GM23338 (cell line): ENCODE measurements around the gene PDLIM5. TPM values are rescaled to one million over a fixed set of nuclear protein-coding genes. Genes with fewer than 3 reads are reported as not detected.

ENCODE experiments used
- ATAC-seq: fragments of 200-7000 bp; cut with Tn5 transposase; 3 replicates; pipeline ENCODE4 v1.9.1; 2020
- DNase-seq: peaks from one replicate; pipeline ENCODE4 v3.0.0-alpha.2; 2015; ENCODE audit warnings: low spot score
- H2AFZ ChIP-seq: fragments of 200-600 bp; sonication (generic); 2 replicates; pipeline ENCODE4 v1.8.0; 2016; ENCODE audit warnings: antibody characterized with exemption, mild to moderate bottlenecking, moderate library complexity
- H3F3A ChIP-seq: fragments of 200-600 bp; sonication (generic); replicated peaks from 2 replicates; pipeline ENCODE4 v1.8.0; 2017; ENCODE audit warnings: antibody characterized with exemption, mixed run types, low read depth
- H3K27ac ChIP-seq: fragments of 200-600 bp; sonication (generic); 2 replicates; pipeline ENCODE4 v1.6.1; 2016; ENCODE audit warnings: low read depth
- H3K27me3 ChIP-seq: fragments of 200-600 bp; sonication (generic); 2 replicates; pipeline ENCODE4 v1.8.0; 2016; ENCODE audit warnings: mild to moderate bottlenecking, mixed run types, moderate library complexity; ENCODE audit not compliant: insufficient read depth
- H3K36me3 ChIP-seq: fragments of 200-600 bp; sonication (generic); 2 replicates; pipeline ENCODE4 v1.8.0; 2016; ENCODE audit warnings: mild to moderate bottlenecking; ENCODE audit not compliant: insufficient read depth
- H3K4me1 ChIP-seq: fragments of 200-600 bp; sonication (generic); 2 replicates; pipeline ENCODE4 v1.8.0; 2016; ENCODE audit warnings: mild to moderate bottlenecking, moderate library complexity; ENCODE audit not compliant: insufficient read depth
- H3K4me2 ChIP-seq: fragments of 200-600 bp; sonication (generic); 2 replicates; pipeline ENCODE4 v1.7.1; 2017; ENCODE audit warnings: mixed run types
- H3K4me3 ChIP-seq: fragments of 200-600 bp; sonication (generic); 2 replicates; pipeline ENCODE4 v1.6.1; 2016; ENCODE audit warnings: mixed run types
- H3K79me2 ChIP-seq: fragments of 200-600 bp; sonication (generic); replicated peaks from 2 replicates; pipeline ENCODE4 v1.8.0; 2017; ENCODE audit warnings: mild to moderate bottlenecking; ENCODE audit not compliant: insufficient read depth
- H3K9me2 ChIP-seq: fragments of 200-600 bp; sonication (generic); 2 replicates; pipeline ENCODE4 v1.8.0; 2017; ENCODE audit not compliant: insufficient read depth
- H4K20me1 ChIP-seq: fragments of 200-600 bp; sonication (generic); replicated peaks from 2 replicates; pipeline ENCODE4 v1.8.0; 2017; ENCODE audit warnings: mild to moderate bottlenecking; ENCODE audit not compliant: insufficient read depth
- H3K27ac Mint-ChIP-seq: 2 replicates; pipeline ENCODE4 v1.8.0; 2020; ENCODE audit warnings: inconsistent platforms, mild to moderate bottlenecking, moderate library complexity, mixed read lengths
- H3K27me3 Mint-ChIP-seq: 3 replicates; pipeline ENCODE4 v1.8.0; 2022; ENCODE audit warnings: low read depth, mild to moderate bottlenecking, moderate library complexity, mixed read lengths, inconsistent platforms; ENCODE audit not compliant: insufficient read depth, poor library complexity
- H3K36me3 Mint-ChIP-seq: 3 replicates; pipeline ENCODE4 v1.8.0; 2021; ENCODE audit warnings: low read depth, mild to moderate bottlenecking, inconsistent platforms, moderate library complexity, mixed read lengths
- H3K4me1 Mint-ChIP-seq: 3 replicates; pipeline ENCODE4 v1.8.0; 2020; ENCODE audit warnings: mild to moderate bottlenecking, inconsistent platforms, mixed read lengths
- H3K4me3 Mint-ChIP-seq: 3 replicates; pipeline ENCODE4 v1.8.0; 2021; ENCODE audit warnings: moderate library complexity, mild to moderate bottlenecking, inconsistent platforms, mixed read lengths
- H3K9me3 Mint-ChIP-seq: 3 replicates; pipeline ENCODE4 v1.8.0; 2020; ENCODE audit warnings: moderate library complexity, mild to moderate bottlenecking, inconsistent platforms, mixed read lengths
- EZH2 ChIP-seq: fragments of 200-600 bp; sonication (generic); IDR thresholded peaks from one replicate; pipeline ENCODE4 v1.8.0; 2017; ENCODE audit warnings: antibody characterized with exemption, mild to moderate bottlenecking, low read depth; ENCODE audit not compliant: unreplicated experiment
- EZH2phosphoT487 ChIP-seq: fragments of 200-600 bp; sonication (generic); IDR thresholded peaks from one replicate; pipeline ENCODE4 v1.8.1; 2018; ENCODE audit warnings: antibody characterized with exemption; ENCODE audit not compliant: unreplicated experiment
- JUNB ChIP-seq: IDR thresholded peaks from one replicate; pipeline ENCODE4 v1.6.1; 2016; ENCODE audit warnings: antibody characterized with exemption; ENCODE audit not compliant: unreplicated experiment
- NANOG ChIP-seq: IDR thresholded peaks from 2 replicates; pipeline ENCODE4 v1.6.1; 2016; ENCODE audit warnings: antibody characterized with exemption, borderline replicate concordance
- STAT1 ChIP-seq: IDR thresholded peaks from one replicate; pipeline ENCODE4 v1.6.1; 2016; ENCODE audit warnings: antibody characterized with exemption; ENCODE audit not compliant: unreplicated experiment
- ZNF114 ChIP-seq: fragments of 250-450 bp; sonication (Bioruptor Pico); IDR thresholded peaks from 2 replicates; pipeline ENCODE4 v1.5.0; 2020; ENCODE audit warnings: mild to moderate bottlenecking, moderate library complexity
- ZNF331 ChIP-seq: fragments of 250-450 bp; sonication (Bioruptor Pico); IDR thresholded peaks from 2 replicates; pipeline ENCODE4 v1.5.0; 2020; ENCODE audit warnings: low read depth, mild to moderate bottlenecking, moderate library complexity
- polyA plus RNA-seq: library from polyadenylated mRNA; unstranded; fragments of >200 nt; fragmentation: Nextera tagmentation; extraction: Ambion mirVana; gene quantifications from 2 replicates; pipeline ENCODE4 v1.2.1, GENCODE V29; 2016
- total RNA-seq: library from RNA; depleted of rRNA; stranded (reverse); fragments of >200 nt; shearing (Covaris generic); gene quantifications from 2 replicates; pipeline ENCODE4 v1.2.3, GENCODE V29; 2014
- TF ChIP-seq, protein P1 (sequence below): IDR thresholded peaks from one replicate; pipeline ENCODE4 v1.6.1; 2018; ENCODE audit warnings: antibody characterized with exemption; ENCODE audit not compliant: unreplicated experiment
- TF ChIP-seq, protein P2 (sequence below): fragments of 250-450 bp; sonication (Bioruptor Pico); IDR thresholded peaks from 2 replicates; pipeline ENCODE4 v1.5.0; 2020; ENCODE audit warnings: mild to moderate bottlenecking, moderate library complexity

PDLIM5 gene
- total and polyA plus RNA-seq, 2 experiments from 2014 or later = 45.2 to 53.0 TPM

DNA sequence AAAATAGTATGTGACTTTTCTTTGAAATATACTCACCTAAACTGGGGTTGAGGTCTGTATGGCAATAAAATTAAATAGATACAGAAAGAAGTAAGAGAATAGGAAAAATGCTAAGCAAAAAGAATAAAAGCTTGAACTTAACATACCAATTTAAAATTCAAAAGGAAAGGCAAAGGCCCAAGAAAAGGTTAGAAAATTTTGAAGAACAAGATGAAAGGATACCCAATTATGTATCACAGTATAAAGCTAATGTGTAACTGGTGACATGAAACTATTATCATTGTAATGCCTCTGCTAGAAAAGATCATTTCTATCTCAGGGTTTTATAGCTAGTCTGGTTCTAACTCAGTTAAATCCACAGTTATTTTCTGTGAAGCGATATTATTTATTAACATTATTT lies 99.1 kb downstream of the PDLIM5 start:
- Histone ChIP-seq H3K4me2 (no peak overlapping the region), H3F3A (no peaks in the 10 kb centered on the region), H3K27me3 (no peaks in the 10 kb centered on the region), H3K4me1 (peaks cover 30% of the 10 kb centered on the region), H3K36me3 (no peaks in the 10 kb centered on the region), H3K4me3 (no peak overlapping the region), H3K27ac (no peak overlapping the region), H2AFZ (no peak overlapping the region), H4K20me1 (no peaks in the 10 kb centered on the region), H3K79me2 (no peaks in the 10 kb centered on the region), H3K9me2 (no peaks in the 10 kb centered on the region)
- no peaks in the 10 kb centered on the region for H3K9me3 Mint-ChIP-seq
- DNase-seq = no peak
- H3K4me1 Mint-ChIP-seq = peaks cover 18% of the 10 kb centered on the region; the same call in 2 of the 3 replicates
- no peak for TF ChIP-seq STAT1
- no peak for TF ChIP-seq EZH2
- H3K4me3 Mint-ChIP-seq = no peak overlapping the region
- H3K27ac Mint-ChIP-seq = no peak overlapping the region
- peaks cover 3% of the 10 kb centered on the region; the same call in 2 of the 3 replicates for H3K36me3 Mint-ChIP-seq
- no peaks in the 10 kb centered on the region for H3K27me3 Mint-ChIP-seq
- ATAC-seq = no peak

DNA sequence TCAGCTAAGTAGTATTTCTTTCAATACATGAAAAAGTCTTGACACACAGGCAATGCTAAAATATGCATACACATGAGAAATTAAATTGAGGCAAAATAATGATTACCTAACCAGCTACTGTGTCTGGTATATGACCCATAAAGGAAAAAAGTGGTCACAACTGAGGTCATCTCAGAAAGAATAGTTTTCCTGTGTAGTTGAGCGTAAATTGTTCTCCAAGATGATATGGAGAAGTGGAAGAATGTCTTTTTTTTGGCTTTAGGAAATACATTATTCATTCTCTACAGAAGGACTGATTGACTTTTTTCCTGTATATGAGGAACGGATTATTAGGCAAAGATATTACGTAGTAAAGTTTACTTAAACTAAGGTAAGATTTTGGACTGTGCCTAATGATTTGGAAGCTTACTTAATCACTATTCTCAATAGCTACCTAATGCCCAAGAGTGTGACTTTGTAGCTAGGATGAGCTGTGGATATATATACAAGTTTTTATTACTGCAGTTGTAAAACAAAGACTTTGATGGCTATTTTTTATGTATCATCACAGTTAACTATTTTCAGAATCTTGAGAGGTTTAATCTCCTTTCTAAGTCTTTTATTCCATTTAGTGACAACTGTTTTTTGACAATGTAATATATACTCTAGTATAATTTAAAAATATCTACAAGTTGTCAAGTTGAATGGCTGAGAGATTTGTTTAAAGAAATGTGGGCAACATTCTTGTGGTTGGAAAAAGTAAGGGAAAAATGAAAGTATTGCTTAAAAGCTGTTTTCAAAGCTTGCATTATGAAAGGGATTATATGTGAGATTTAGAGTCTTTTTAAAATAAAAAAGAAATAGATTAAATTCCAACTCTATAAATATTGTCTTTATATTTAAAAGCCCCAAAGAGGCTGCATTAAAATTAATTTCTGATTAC lies 100.2 kb downstream of the PDLIM5 start:
- no peak overlapping the region for H3K27ac ChIP-seq
- no peak for ATAC-seq
- H3K4me2 ChIP-seq = no peak overlapping the region
- no peak for TF ChIP-seq EZH2
- no peak for TF ChIP-seq JUNB
- no peak for TF ChIP-seq EZH2phosphoT487
- TF ChIP-seq, protein P1, sequence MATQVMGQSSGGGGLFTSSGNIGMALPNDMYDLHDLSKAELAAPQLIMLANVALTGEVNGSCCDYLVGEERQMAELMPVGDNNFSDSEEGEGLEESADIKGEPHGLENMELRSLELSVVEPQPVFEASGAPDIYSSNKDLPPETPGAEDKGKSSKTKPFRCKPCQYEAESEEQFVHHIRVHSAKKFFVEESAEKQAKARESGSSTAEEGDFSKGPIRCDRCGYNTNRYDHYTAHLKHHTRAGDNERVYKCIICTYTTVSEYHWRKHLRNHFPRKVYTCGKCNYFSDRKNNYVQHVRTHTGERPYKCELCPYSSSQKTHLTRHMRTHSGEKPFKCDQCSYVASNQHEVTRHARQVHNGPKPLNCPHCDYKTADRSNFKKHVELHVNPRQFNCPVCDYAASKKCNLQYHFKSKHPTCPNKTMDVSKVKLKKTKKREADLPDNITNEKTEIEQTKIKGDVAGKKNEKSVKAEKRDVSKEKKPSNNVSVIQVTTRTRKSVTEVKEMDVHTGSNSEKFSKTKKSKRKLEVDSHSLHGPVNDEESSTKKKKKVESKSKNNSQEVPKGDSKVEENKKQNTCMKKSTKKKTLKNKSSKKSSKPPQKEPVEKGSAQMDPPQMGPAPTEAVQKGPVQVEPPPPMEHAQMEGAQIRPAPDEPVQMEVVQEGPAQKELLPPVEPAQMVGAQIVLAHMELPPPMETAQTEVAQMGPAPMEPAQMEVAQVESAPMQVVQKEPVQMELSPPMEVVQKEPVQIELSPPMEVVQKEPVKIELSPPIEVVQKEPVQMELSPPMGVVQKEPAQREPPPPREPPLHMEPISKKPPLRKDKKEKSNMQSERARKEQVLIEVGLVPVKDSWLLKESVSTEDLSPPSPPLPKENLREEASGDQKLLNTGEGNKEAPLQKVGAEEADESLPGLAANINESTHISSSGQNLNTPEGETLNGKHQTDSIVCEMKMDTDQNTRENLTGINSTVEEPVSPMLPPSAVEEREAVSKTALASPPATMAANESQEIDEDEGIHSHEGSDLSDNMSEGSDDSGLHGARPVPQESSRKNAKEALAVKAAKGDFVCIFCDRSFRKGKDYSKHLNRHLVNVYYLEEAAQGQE = no peak
- TF ChIP-seq NANOG = no peak
- no peak for TF ChIP-seq ZNF331 (CRISPR knock-in tag)
- TF ChIP-seq, protein P2, sequence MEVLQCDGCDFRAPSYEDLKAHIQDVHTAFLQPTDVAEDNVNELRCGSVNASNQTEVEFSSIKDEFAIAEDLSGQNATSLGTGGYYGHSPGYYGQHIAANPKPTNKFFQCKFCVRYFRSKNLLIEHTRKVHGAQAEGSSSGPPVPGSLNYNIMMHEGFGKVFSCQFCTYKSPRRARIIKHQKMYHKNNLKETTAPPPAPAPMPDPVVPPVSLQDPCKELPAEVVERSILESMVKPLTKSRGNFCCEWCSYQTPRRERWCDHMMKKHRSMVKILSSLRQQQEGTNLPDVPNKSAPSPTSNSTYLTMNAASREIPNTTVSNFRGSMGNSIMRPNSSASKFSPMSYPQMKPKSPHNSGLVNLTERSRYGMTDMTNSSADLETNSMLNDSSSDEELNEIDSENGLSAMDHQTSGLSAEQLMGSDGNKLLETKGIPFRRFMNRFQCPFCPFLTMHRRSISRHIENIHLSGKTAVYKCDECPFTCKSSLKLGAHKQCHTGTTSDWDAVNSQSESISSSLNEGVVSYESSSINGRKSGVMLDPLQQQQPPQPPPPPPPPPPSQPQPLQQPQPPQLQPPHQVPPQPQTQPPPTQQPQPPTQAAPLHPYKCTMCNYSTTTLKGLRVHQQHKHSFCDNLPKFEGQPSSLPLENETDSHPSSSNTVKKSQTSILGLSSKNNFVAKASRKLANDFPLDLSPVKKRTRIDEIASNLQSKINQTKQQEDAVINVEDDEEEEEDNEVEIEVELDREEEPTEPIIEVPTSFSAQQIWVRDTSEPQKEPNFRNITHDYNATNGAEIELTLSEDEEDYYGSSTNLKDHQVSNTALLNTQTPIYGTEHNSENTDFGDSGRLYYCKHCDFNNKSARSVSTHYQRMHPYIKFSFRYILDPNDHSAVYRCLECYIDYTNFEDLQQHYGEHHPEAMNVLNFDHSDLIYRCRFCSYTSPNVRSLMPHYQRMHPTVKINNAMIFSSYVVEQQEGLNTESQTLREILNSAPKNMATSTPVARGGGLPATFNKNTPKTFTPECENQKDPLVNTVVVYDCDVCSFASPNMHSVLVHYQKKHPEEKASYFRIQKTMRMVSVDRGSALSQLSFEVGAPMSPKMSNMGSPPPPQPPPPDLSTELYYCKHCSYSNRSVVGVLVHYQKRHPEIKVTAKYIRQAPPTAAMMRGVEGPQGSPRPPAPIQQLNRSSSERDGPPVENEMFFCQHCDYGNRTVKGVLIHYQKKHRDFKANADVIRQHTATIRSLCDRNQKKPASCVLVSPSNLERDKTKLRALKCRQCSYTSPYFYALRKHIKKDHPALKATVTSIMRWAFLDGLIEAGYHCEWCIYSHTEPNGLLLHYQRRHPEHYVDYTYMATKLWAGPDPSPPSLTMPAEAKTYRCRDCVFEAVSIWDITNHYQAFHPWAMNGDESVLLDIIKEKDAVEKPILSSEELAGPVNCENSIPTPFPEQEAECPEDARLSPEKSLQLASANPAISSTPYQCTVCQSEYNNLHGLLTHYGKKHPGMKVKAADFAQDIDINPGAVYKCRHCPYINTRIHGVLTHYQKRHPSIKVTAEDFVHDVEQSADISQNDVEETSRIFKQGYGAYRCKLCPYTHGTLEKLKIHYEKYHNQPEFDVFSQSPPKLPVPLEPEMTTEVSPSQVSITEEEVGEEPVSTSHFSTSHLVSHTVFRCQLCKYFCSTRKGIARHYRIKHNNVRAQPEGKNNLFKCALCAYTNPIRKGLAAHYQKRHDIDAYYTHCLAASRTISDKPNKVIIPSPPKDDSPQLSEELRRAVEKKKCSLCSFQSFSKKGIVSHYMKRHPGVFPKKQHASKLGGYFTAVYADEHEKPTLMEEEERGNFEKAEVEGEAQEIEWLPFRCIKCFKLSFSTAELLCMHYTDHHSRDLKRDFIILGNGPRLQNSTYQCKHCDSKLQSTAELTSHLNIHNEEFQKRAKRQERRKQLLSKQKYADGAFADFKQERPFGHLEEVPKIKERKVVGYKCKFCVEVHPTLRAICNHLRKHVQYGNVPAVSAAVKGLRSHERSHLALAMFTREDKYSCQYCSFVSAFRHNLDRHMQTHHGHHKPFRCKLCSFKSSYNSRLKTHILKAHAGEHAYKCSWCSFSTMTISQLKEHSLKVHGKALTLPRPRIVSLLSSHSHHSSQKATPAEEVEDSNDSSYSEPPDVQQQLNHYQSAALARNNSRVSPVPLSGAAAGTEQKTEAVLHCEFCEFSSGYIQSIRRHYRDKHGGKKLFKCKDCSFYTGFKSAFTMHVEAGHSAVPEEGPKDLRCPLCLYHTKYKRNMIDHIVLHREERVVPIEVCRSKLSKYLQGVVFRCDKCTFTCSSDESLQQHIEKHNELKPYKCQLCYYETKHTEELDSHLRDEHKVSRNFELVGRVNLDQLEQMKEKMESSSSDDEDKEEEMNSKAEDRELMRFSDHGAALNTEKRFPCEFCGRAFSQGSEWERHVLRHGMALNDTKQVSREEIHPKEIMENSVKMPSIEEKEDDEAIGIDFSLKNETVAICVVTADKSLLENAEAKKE (CRISPR knock-in tag) = no peak
- no peak for TF ChIP-seq ZNF114
- no peak for TF ChIP-seq STAT1

More for the DNA sequence above, 100.2 kb downstream of the PDLIM5 start:
- no peaks in the 10 kb centered on the region; the same call in 2 of the 3 replicates for H3K9me3 Mint-ChIP-seq
- Histone ChIP-seq H3K9me2 (no peaks in the 10 kb centered on the region), H2AFZ (no peak overlapping the region), H3K27me3 (no peaks in the 10 kb centered on the region), H4K20me1 (no peaks in the 10 kb centered on the region), H3K4me1 (peaks cover 24% of the 10 kb centered on the region; the same call in 1 of the 2 replicates), H3K79me2 (no peaks in the 10 kb centered on the region), H3K36me3 (no peaks in the 10 kb centered on the region), H3K4me3 (no peak overlapping the region), H3F3A (no peaks in the 10 kb centered on the region)
- H3K27ac Mint-ChIP-seq = no peak overlapping the region
- no peak overlapping the region for H3K4me3 Mint-ChIP-seq
- no peak for DNase-seq
- peaks cover 3% of the 10 kb centered on the region; the same call in 2 of the 3 replicates for H3K36me3 Mint-ChIP-seq
- peaks cover 18% of the 10 kb centered on the region; the same call in 2 of the 3 replicates for H3K4me1 Mint-ChIP-seq
- no peaks in the 10 kb centered on the region for H3K27me3 Mint-ChIP-seq
